ENCODE measurements around the gene RASA1.

DNA sequence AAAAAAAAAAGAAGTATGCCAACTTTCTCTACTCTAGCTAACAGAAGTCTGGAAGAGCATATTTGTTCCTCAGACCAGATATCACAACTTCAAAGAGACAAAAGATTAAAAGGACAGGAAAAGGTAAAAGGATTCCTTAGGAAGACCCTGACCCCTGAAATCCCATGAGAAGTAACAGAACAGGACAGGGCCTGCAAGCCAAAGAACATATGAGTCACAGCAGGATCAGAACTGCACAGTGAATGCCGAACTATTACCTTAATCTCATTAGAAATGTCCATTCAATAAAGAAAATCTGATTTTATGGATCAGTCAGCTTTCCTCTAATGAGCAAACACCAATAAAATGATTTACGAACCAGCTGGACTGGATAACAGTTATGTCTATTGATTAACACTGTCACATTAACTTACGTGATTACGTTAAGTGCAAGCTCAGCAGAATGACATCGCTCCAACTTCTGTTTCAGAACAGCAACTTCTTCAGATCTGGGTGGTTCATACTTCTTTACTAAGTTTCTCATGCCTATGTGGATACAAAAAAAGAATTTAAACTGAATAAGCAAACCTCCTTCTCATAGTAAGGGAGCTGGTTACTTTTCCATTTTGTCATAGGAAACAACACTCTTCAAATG is 131.4 kb downstream of the RASA1 start:
- TF ChIP-seq, protein P1, sequence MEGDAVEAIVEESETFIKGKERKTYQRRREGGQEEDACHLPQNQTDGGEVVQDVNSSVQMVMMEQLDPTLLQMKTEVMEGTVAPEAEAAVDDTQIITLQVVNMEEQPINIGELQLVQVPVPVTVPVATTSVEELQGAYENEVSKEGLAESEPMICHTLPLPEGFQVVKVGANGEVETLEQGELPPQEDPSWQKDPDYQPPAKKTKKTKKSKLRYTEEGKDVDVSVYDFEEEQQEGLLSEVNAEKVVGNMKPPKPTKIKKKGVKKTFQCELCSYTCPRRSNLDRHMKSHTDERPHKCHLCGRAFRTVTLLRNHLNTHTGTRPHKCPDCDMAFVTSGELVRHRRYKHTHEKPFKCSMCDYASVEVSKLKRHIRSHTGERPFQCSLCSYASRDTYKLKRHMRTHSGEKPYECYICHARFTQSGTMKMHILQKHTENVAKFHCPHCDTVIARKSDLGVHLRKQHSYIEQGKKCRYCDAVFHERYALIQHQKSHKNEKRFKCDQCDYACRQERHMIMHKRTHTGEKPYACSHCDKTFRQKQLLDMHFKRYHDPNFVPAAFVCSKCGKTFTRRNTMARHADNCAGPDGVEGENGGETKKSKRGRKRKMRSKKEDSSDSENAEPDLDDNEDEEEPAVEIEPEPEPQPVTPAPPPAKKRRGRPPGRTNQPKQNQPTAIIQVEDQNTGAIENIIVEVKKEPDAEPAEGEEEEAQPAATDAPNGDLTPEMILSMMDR (conservative IDR thresholded peaks at IDR 0.05) = no peak
- no peak for TF ChIP-seq ZFX (IDR thresholded peaks at IDR 0.05)

Measured in C4-2B (cell line).